ENCODE measurements around the gene CNGB1.

DNA sequence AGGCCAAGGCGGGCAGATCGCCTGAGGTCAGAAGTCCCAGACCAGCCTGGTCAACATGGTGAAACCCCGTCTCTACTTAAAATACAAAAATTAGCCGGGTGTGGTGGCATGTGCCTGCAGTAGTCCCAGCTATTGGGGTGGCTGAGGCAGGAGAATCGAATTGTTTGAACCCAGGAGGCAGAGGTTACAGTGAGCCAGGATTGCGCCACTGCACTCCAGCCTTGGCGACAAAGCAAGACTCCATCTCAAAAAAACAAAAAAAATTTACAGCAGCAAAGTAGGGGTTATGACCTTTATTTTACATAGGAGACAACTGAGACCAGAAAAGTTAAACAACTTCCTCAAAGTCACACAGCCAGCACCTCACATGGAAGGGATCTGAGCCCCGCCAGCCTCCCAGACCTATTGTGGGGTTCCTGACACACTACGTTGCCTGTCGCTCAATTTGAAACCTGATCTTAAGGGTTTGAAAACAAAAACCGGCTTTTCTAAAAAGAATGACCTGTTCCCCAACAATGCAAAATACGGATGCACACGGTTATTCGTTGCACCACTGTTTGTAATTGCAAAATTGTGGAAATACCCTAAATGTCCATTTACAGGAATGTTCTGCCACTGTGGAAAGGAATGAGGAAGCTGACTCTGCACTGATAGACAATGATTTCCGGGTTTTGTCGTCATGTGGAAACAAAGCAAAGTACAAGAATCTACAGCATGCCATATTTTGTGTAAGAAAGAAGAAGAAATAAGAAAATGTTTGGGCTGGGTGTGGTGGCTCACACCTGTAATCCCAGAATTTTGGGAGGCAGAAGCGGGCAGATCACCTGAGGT is 77.2 kb downstream of the CNGB1 start:
- TF ChIP-seq, protein P1, sequence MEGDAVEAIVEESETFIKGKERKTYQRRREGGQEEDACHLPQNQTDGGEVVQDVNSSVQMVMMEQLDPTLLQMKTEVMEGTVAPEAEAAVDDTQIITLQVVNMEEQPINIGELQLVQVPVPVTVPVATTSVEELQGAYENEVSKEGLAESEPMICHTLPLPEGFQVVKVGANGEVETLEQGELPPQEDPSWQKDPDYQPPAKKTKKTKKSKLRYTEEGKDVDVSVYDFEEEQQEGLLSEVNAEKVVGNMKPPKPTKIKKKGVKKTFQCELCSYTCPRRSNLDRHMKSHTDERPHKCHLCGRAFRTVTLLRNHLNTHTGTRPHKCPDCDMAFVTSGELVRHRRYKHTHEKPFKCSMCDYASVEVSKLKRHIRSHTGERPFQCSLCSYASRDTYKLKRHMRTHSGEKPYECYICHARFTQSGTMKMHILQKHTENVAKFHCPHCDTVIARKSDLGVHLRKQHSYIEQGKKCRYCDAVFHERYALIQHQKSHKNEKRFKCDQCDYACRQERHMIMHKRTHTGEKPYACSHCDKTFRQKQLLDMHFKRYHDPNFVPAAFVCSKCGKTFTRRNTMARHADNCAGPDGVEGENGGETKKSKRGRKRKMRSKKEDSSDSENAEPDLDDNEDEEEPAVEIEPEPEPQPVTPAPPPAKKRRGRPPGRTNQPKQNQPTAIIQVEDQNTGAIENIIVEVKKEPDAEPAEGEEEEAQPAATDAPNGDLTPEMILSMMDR (conservative IDR thresholded peaks at IDR 0.05; ENCODE audit: low read length): no peak
- TF ChIP-seq EZH2phosphoT487 (IDR thresholded peaks at IDR 0.05; ENCODE audit: borderline replicate concordance, low read depth, low read length): no peak

Measured in OCI-LY7 (cell line).